K562 (cell line): ENCODE results near the gene SORCS2. TPM values are rescaled to one million over a fixed set of nuclear protein-coding genes. Genes with fewer than 3 reads are reported as not detected.

Experiments
- ATAC-seq: fragments of 200-7000 bp; cut with Tn5 transposase; 3 replicates; pipeline ENCODE4 v1.9.1; 2020; ENCODE audit warnings: moderate library complexity
- BruUV-seq: library from RNA; stranded (reverse); fragments of 400-500 nt; replicated peaks from 2 replicates; lab custom pipeline; 2021; lab: Mats Ljungman, UMichigan
- CTCF ChIA-PET: fragments of 300-600 bp; formaldehyde crosslinking; extraction: SDS; loops from one replicate; lab custom pipeline; 2021; ENCODE audit warnings: low intra/inter-chr PET ratio; lab: Yijun Ruan, JAX
- POLR2A ChIA-PET: fragments of 300-600, 350-650 bp; sonication (Branson Sonifier 250); formaldehyde crosslinking; extraction: SDS; loops from one replicate; lab custom pipeline; 2021; ENCODE audit warnings: antibody characterized with exemption, inconsistent platforms; lab: Yijun Ruan, JAX
- DNase-seq, 4 experiments: peaks; one replicate each; pipeline versions ENCODE4 v3.0.0 to v3.0.0-alpha.2; 2011 to 2018; ENCODE audit warnings: low spot score in 3 of 4, mixed read lengths in 3 of 4; ENCODE audit errors: extremely low read depth in 1 of 4
- FAIRE-seq: peaks from 2 replicates; lab custom pipeline; 2011; peaks lifted over from hg19 to GRCh38; lab: Jason Lieb, UNC
- H2AFZ ChIP-seq: 2 replicates; pipeline ENCODE4 v1.6.0; 2011; ENCODE audit warnings: low read depth, low read length, control low read depth, inconsistent platforms
- H3K27ac ChIP-seq: fragments of 200-600 bp; 3 replicates; pipeline ENCODE4 v1.8.0; 2011; ENCODE audit warnings: low read depth, mild to moderate bottlenecking, control low read depth, inconsistent platforms, low read length, moderate library complexity, mixed read lengths; ENCODE audit errors: extremely low read depth
- H3K27me3 ChIP-seq, 2 experiments: fragments of 300-600 bp in 1 of 2; 2 replicates in 1 of 2; 3 replicates in 1 of 2; pipeline versions ENCODE4 v1.6.0 to v1.8.0; 2011; ENCODE audit warnings: inconsistent platforms in 2 of 2, low read length in 2 of 2, mild to moderate bottlenecking in 1 of 2, mixed read lengths in 1 of 2, moderate library complexity in 1 of 2; ENCODE audit not compliant: control insufficient read depth in 2 of 2, insufficient read depth in 2 of 2
- H3K36me3 ChIP-seq: fragments of 300-600 bp; 3 replicates; pipeline ENCODE4 v1.8.0; 2011; ENCODE audit warnings: mild to moderate bottlenecking, low read length, inconsistent platforms; ENCODE audit not compliant: control insufficient read depth, insufficient read depth
- H3K4me1 ChIP-seq, 2 experiments: fragments of 200-600 bp in 1 of 2; replicated peaks in 1 of 2; 2 replicates in 1 of 2; 3 replicates in 1 of 2; pipeline versions ENCODE4 v1.5.1 to v1.8.0; 2011; ENCODE audit warnings: inconsistent platforms in 2 of 2, low read length in 2 of 2, mild to moderate bottlenecking in 1 of 2, mixed read lengths in 1 of 2, moderate library complexity in 1 of 2; ENCODE audit not compliant: control insufficient read depth in 2 of 2, insufficient read depth in 2 of 2
- H3K4me2 ChIP-seq: 2 replicates; pipeline ENCODE4 v1.6.1; 2011; ENCODE audit warnings: low read length, control low read depth, inconsistent platforms, mixed read lengths; ENCODE audit not compliant: insufficient read depth
- H3K4me3 ChIP-seq: fragments of 200-600 bp; sonication (generic), shearing (Covaris generic); 2 replicates; pipeline ENCODE4 v1.5.1; 2016; ENCODE audit warnings: control low read depth, inconsistent platforms
- H3K79me2 ChIP-seq: fragments of 200-600 bp; 3 replicates; pipeline ENCODE4 v1.8.0; 2011; ENCODE audit warnings: low read length, inconsistent platforms; ENCODE audit not compliant: control insufficient read depth, insufficient read depth
- H3K9ac ChIP-seq, 2 experiments: 2 replicates each; pipeline versions ENCODE4 v1.6.0 to v1.6.1; 2011; ENCODE audit warnings: low read depth in 2 of 2, low read length in 2 of 2, control low read depth in 1 of 2, inconsistent platforms in 1 of 2, mild to moderate bottlenecking in 1 of 2, mixed read lengths in 1 of 2; ENCODE audit not compliant: insufficient read depth in 1 of 2
- H3K9me1 ChIP-seq: one replicate; pipeline ENCODE4 v1.6.0; 2011; ENCODE audit warnings: inconsistent platforms, mild to moderate bottlenecking, low read length, moderate library complexity; ENCODE audit not compliant: control insufficient read depth, insufficient read depth
- H3K9me3 ChIP-seq: replicated peaks from 2 replicates; pipeline ENCODE4 v1.5.1; 2011; ENCODE audit warnings: low read depth, low read length, inconsistent platforms; ENCODE audit not compliant: control insufficient read depth, insufficient read depth
- H4K20me1 ChIP-seq: replicated peaks from 2 replicates; pipeline ENCODE4 v1.6.1; 2011; ENCODE audit warnings: low read length, inconsistent platforms, mixed read lengths; ENCODE audit not compliant: control insufficient read depth, insufficient read depth
- CEBPG ChIP-seq, 3 experiments: fragments of 200-800 bp in 1 of 3; sonication (Bioruptor generic) in 1 of 3; sonication (generic) in 1 of 3; formaldehyde crosslinking in 1 of 3; IDR thresholded peaks in 2 of 3; conservative IDR thresholded peaks in 1 of 3; 2 replicates each; pipeline versions ENCODE4 v1.6.1 to v1.8.0; 2016 to 2022; ENCODE audit warnings: missing compliant biosample characterization in 2 of 3, missing genetic modification characterization in 2 of 3, mild to moderate bottlenecking in 1 of 3, missing genetic modification reagents in 1 of 3
- GATAD2A ChIP-seq: fragments of 450-650 bp; IDR thresholded peaks from 2 replicates; pipeline ENCODE4 v1.6.1; 2017
- WGBS: fragments of 100-300 bp; shearing (Covaris generic); methylation state at CpG from one replicate; pipeline ENCODE4 v1.1.6; 2016; ENCODE audit warnings: low coverage, mixed read lengths; ENCODE audit not compliant: insufficient coverage; ENCODE audit errors: missing lambda C conversion rate; 5-methylcytosine and 5-hydroxymethylcytosine counted together
- in situ Hi-C: fragments of 300-500 bp; cut with MboI; formaldehyde crosslinking; loops from 4 replicates; pipeline ENCODE4 v1.15.0; 2018; ENCODE audit warnings: inconsistent platforms, mixed read lengths
- intact Hi-C: fragments of 100-400 bp; cut with micrococcal nuclease; formaldehyde crosslinking; loops from 2 replicates; pipeline ENCODE4 v1.14.2; 2022
- polyA plus RNA-seq, 8 experiments: library from polyadenylated mRNA; depleted of rRNA in 4 of 8; stranded (reverse) in 5 of 8; unstranded in 3 of 8; fragments of >200 nt; fragmentation: Nextera tagmentation in 2 of 8; fragmentation: Illumina TruSeq in 1 of 8; extraction: Ambion mirVana in 2 of 8; extraction: Trizol in 1 of 8; gene quantifications; 2 replicates each; pipeline versions ENCODE4 v1.2.1 to v1.2.3, GENCODE V29; 2011 to 2014; ENCODE audit warnings: inconsistent platforms in 1 of 8, missing spikeins in 1 of 8
- total RNA-seq, 7 experiments: library from RNA; depleted of rRNA in 6 of 7; stranded (reverse); fragments of >200 nt in 6 of 7; fragmentation: Illumina TruSeq in 2 of 7; extraction: Trizol in 2 of 7; gene quantifications; 2 replicates each; pipeline versions ENCODE4 v1.2.1 to v1.2.3, GENCODE V29; 2011 to 2021; ENCODE audit warnings: low replicate concordance in 1 of 7
- TF ChIP-seq, protein P1 (sequence below), 2 experiments: fragments of 450-650 bp in 1 of 2; sonication (generic) in 1 of 2; formaldehyde crosslinking in 1 of 2; IDR thresholded peaks in 1 of 2; conservative IDR thresholded peaks in 1 of 2; 2 replicates each; pipeline versions ENCODE4 v1.6.1 to v1.8.1; 2016 to 2023; ENCODE audit warnings: mild to moderate bottlenecking in 2 of 2, moderate library complexity in 2 of 2, inconsistent platforms in 1 of 2, missing genetic modification reagents in 1 of 2

Gene SORCS2
- total and polyA plus RNA-seq, 9 of the 15 experiments (the other 6 are each of a cell fraction or from before 2014, with no cell fraction given): not detected

DNA sequence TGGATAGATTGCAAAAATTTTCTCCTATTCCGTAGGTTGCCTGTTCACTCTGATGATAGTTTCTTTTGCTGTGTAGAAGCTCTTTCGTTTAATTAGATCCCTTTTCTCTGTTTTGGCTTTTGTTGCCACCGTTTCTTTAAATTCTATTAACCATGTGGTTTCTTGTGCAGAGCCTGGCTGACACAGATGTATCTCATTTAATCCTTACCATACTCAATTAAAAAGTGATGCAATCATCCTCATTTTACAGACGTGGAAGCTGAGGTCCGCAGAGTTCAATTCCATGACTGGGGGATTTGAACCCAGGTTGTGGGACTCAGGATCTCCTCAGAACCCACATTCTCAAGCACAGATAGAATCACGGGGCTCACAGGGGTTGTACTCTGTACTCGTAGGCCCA is 66.7 kb downstream of the SORCS2 start:
- ATAC-seq: no peak
- H3K36me3 ChIP-seq: no peaks in the 10 kb centered on the region
- no peaks in the 10 kb centered on the region for H3K79me2 ChIP-seq
- WGBS: 0% methylated on average over 6 of the region's 7 CpGs
- H3K9ac ChIP-seq: no peak overlapping the region
- in situ Hi-C loops (no loop called here), intact Hi-C loops (no loop called here)
- no peaks in the 10 kb centered on the region; the same call in 1 of the 2 replicates for H4K20me1 ChIP-seq
- FAIRE-seq: no peak
- H2AFZ ChIP-seq: no peak overlapping the region
- no peaks in the 10 kb centered on the region for H3K9me3 ChIP-seq
- no peak overlapping the region for H3K27ac ChIP-seq
- no peak for DNase-seq
- peaks cover 7 to 43% of the 10 kb centered on the region in 2 experiments for H3K27me3 ChIP-seq
- H3K4me1 ChIP-seq: no peaks in the 10 kb centered on the region; a peak in 1 of 5 replicates
- no peaks in the 10 kb centered on the region for H3K9me1 ChIP-seq
- no peak for TF ChIP-seq CEBPG (CRISPR knock-in tag; IDR thresholded peaks at IDR 0.05)
- peak; percentile 29 to 55; a peak in 2 of 4 replicates for TF ChIP-seq CEBPG (tag; conservative IDR thresholded peaks at IDR 0.05 in 1 of 2, IDR thresholded peaks at IDR 0.05 in 1 of 2)
- TF ChIP-seq, protein P1, sequence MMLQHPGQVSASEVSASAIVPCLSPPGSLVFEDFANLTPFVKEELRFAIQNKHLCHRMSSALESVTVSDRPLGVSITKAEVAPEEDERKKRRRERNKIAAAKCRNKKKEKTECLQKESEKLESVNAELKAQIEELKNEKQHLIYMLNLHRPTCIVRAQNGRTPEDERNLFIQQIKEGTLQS (IDR thresholded peaks at IDR 0.05): peak; percentile 55
- TF ChIP-seq, protein P1 (CRISPR knock-in tag; conservative IDR thresholded peaks at IDR 0.05): no peak
- no peak for TF ChIP-seq GATAD2A
- BruUV-seq: no TSS peak
- CTCF ChIA-PET: no interaction called here
- H3K4me2 ChIP-seq: no peak overlapping the region
- POLR2A ChIA-PET: interaction anchor here (0.6 to 1.1 kb wide), 3 partner anchors 10 to 18 kb away, joined by 3 read pairs; no protein-coding TSS in a partner anchor
- H3K4me3 ChIP-seq: no peak overlapping the region
